Posterior vena cava (tissue), 2 donors: ENCODE measurements around the gene DISP2. TPM values are rescaled to one million over a fixed set of nuclear protein-coding genes. Genes with fewer than 3 reads are reported as not detected.
A peak's percentile ranks its signal among the peaks of the same experiment; 100 is the strongest.

Experiments used
- DNase-seq: peaks from one replicate; pipeline ENCODE4 v3.0.0-alpha.2; 2020; ENCODE audit warnings: low spot score
- intact Hi-C, 2 donors: fragments of 100-400 bp; cut with DNase I; formaldehyde crosslinking; loops; one replicate each; pipeline versions ENCODE4 v1.14.1 to v1.14.2; 2022 to 2023
- long read RNA-seq, 2 donors: library from polyadenylated mRNA; unstranded; transcript quantifications; one replicate each; pipeline ENCODE4 v2.0.0, GENCODE V29; 2020 to 2021
- total RNA-seq, 2 donors: library from RNA; stranded (reverse); fragmentation: NEBNext Ultra II Directional; extraction: Animal tissue kit (Norgen Biotek cat#: 25700); gene quantifications; one replicate each; pipeline ENCODE4 v1.2.1, GENCODE V29; 2021
- donor health status: DM: yes; HTN: yes; CAD: no.
- donor health status: DM: yes; HTN: yes; CAD: no.

Gene DISP2, protein sequence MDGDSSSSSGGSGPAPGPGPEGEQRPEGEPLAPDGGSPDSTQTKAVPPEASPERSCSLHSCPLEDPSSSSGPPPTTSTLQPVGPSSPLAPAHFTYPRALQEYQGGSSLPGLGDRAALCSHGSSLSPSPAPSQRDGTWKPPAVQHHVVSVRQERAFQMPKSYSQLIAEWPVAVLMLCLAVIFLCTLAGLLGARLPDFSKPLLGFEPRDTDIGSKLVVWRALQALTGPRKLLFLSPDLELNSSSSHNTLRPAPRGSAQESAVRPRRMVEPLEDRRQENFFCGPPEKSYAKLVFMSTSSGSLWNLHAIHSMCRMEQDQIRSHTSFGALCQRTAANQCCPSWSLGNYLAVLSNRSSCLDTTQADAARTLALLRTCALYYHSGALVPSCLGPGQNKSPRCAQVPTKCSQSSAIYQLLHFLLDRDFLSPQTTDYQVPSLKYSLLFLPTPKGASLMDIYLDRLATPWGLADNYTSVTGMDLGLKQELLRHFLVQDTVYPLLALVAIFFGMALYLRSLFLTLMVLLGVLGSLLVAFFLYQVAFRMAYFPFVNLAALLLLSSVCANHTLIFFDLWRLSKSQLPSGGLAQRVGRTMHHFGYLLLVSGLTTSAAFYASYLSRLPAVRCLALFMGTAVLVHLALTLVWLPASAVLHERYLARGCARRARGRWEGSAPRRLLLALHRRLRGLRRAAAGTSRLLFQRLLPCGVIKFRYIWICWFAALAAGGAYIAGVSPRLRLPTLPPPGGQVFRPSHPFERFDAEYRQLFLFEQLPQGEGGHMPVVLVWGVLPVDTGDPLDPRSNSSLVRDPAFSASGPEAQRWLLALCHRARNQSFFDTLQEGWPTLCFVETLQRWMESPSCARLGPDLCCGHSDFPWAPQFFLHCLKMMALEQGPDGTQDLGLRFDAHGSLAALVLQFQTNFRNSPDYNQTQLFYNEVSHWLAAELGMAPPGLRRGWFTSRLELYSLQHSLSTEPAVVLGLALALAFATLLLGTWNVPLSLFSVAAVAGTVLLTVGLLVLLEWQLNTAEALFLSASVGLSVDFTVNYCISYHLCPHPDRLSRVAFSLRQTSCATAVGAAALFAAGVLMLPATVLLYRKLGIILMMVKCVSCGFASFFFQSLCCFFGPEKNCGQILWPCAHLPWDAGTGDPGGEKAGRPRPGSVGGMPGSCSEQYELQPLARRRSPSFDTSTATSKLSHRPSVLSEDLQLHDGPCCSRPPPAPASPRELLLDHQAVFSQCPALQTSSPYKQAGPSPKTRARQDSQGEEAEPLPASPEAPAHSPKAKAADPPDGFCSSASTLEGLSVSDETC (N-terminal part only)
- total RNA-seq: under 1 TPM; 0.05 to 0.32 TPM
- long read RNA-seq, donor 1, partial matches to known transcripts: 0 of 1 reads
- long read RNA-seq, donor 1, other reads (novel, unspliced or antisense): 1 of 1 reads
- long read RNA-seq, donor 2: 0 reads

DNA sequence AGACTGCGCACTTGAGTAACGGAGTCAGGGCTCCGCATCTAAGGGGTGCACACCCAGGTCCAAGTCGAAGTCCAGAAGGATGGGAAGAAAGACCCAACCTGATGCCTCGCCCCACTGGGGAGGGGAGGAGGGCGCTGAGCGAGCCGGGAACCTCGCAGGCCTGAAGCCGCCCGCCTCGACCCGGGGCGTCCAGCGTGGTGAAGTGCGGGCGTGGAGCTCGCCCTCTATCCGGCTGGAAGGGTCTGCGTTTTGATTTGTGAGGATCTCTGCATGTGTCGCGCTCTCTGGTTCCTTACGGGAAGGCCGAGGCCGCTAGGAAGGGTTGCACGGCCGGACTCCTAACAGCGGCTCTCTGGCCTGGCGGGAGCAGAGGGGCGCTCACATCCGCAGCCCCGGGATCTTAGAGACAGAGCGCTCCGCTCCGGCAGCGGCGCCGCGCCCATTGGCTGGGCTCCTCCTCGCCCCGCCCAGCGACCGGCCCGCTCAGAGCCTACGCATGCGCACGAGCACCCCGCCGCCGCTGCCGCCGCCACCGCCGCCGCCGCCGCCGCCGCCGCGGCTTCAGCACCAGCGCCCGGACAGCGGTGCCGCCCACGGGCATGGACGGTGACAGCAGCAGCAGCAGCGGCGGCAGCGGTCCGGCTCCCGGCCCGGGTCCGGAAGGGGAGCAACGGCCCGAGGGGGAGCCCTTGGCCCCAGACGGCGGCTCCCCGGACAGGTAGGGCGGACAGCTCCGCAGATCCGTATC is at the start of gene DISP2:
Gene DISP2, plus strand, starts transcription at position 497 of the 748 bp plus-strand sequence. Its CDS starts 103 bp downstream, at position 600.
- intact Hi-C loops: no loop called here

DNA sequence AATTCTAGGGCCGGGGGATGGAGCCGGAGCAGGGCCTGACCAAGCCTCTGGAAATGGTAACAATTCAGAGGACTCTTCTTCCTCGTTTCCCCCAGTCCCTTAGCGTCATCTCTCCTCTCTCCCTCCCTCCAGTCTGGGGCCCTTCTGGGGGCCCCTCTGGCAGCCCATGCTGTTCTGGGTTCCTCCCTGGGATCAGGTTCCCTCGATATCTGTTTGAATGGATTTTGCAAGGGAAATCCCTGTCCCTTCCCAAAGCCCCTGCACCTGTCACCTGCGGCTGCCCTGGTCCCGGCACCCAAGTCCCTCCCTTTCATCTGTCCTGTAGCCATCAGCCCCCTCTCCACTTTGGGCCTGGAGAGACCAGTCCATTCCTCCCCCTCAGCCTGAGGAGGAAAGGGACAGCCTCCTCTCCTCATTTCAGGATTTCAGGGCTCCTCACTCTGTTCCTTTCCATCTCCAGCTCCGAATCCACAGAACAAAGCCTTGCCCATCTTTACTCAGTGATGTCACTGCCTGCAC is 48.6 kb upstream of the DISP2 start:
- DNase-seq: peak; percentile 35
- intact Hi-C loops: no loop called here

More for the DNA sequence above, at the start of gene DISP2:
- peak; percentile 97 for DNase-seq

DNA sequence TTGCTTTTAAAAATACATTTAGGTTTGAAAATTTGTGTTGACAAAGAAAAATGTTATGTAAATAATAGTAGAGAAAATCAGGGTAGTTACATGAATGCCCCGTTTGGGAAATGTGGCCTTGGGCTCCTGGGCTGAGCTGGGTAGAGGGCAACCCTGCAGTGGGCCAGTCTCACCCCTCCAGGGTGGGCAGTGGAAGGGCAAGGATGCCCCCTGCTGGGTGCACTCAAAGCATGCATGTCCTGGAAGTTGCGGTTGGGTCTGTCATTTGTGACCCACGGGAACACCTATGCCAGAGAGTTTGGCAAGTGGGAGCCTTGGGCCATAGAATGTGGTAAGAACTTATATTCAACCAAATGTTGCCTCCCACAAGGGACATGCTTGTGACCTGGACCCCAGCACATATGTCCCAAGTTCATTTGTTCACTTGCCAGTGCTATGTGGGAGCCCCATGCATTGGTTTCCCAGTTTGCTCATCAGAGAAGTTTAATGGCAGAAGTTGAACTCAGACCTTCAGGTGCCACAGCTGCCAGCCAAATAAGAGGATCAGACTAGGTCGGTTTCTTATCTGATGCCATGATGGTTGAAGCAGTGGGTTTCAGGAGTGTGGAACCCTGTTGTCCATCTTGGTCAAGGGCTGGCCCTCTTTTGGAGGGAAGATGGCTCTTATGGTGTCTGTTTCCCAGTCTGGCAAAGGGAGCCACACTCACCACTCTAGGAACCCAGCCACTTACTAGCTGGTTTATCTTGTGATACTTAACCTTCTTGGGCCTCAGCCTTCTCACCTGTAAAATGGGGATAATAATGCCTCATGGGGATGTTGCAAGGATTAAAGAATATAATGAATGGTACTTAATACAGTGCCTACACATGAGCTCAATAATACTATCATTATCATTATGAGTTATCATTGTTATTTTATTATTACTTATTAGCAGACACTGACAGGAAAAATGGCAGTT is 47.7 kb upstream of the DISP2 start:
- peak; percentile 81 for DNase-seq
- intact Hi-C loops: no loop called here

DNA sequence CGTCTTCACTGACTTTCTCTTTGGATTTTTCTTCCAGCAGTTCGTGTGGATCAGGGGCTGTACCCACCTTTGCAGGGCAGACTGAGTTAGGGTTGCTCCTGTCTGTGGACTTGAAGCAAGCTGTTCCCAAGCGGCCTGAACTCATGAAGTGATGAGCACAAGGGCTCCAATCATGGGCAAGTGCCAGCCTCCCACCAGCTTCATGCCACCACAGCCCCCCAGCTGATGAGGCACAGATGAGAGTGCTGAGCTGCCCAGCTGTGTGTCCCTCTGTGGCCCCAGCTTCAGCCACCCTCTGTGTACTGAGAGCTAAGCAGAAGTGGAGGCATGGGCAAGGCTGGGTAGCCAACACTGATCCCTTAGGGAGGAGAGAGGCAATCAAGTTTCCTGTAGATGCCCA is 47.0 kb upstream of the DISP2 start:
- intact Hi-C loops: no loop called here
- DNase-seq: peak; percentile 46

DNA sequence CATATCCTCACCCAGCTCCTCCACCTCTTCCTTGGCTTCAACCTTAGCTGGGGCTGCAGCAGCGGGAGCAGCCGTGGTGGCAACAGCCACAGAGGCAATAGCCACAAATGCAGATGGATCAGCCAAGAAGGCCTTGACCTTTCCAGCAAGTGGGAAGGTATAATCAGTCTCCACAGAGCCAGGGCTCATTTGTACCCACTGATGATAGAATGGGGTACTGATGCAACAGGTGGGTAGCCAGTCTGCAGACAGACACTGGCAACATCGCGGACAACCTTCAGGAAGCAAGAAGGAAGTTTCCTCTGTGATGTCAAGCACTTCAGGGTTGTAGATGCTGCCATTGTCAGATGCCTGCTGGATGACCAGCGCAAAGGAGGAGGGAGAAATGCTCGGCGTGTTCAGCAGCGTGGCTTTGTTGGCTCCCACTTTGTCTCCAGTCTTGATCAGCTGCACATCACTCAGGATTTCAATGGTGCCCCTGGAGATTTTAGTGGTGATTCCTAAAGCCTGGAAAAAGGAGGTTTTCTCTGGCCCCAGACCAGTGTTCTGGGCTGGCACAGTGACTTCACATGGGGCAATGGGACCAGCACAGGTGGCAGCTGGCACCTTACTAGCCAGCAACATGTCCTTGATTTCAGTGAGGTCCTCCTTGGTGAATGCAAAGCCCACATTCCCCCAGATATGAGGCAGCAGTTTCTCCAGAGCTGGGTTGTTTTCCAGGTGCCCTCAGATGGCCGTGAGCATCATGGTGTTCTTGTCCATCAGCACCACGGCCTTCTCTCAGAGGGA is 45.5 kb upstream of the DISP2 start:
- intact Hi-C loops: no loop called here
- DNase-seq: peak; percentile 30

DNA sequence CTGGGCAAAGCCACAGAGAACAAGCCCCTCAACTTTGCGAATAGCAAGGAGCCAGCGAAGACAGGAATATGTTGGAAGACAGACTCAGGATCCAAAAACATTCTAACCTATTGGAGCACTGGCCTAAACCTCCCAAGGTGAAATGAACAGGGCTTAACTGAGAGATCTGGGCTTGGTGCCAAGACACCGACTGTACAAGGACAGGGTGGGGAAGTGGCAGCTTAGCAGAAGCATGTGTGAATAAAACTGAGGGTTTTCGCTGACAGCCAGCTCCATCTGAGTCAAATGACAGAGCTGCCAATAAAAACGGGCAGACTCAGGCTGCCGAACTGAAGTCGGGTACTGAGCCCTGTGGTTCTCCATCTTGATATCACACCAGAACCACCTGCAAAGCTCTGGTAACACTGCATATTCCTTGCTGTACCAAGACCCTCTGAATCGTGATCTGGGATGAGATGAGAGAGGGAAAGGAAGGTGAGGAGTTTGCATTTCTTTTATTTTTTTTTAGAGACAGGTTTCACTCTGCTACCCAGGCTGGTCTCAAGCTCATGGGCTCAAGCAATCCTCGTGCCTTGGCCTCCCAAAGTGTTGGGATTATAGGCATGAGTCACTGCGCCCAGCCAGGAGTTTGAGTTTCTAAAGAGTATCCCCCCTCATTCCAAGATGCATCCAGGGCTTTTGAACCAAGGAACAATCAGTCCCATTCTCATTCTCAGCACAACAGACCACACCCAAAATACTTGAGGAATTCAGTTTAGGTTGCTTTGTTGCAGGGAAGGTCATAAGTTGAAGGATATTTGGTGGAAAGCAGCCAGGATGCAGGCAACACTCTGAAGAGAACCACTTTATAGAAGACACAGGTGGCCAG is 44.3 kb upstream of the DISP2 start:
- intact Hi-C loops: no loop called here

DNA sequence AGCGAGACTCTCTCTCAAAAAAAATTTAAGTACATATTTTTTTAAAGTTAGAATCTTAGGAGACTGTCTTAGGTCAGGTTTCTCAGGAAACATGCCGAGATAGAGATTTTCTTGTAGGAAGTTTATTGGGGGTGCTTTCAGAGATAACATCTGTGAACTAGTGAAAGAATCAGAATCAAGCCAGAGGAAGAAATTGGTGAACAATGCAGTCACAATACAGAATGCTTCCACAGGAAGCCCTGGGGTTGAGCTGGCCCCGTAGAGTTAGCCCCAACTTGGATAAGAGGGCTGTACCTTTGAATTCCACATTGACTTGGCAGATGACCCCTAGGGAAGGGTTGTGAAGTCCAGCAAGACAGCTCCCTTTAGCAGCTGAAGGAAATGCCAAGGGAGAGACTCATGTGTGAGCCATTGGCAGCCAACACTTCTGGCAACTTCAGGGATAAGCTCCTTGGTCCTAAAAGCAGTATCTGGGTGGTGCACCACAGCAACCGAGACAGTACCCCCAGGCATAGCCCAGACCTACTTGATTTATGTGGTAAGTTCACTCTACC is 43.2 kb upstream of the DISP2 start:
- intact Hi-C loops: no loop called here
- DNase-seq: peak; percentile 16

More for the DNA sequence above, 44.3 kb upstream of the DISP2 start:
- DNase-seq: peak; percentile 69

DNA sequence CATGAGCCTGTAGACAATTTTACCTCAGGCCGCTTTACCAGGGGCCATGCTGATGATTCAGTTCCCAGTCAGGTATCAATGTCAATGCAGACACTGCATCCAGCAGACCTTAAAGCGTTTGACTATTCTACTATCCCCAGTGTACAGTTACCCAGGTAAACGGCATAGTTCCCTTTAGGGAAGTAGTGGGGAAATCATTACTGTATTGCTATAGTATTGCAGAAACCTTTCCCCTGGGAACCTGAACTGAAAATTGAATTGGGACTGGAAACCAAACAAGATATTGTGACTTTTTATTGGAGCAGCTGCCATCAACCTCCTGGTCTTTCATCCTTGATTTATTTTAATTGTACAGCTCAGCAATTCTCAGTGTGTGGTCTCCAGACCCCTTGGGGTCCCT is 41.1 kb upstream of the DISP2 start:
- DNase-seq: no peak
- intact Hi-C loops: no loop called here

DNA sequence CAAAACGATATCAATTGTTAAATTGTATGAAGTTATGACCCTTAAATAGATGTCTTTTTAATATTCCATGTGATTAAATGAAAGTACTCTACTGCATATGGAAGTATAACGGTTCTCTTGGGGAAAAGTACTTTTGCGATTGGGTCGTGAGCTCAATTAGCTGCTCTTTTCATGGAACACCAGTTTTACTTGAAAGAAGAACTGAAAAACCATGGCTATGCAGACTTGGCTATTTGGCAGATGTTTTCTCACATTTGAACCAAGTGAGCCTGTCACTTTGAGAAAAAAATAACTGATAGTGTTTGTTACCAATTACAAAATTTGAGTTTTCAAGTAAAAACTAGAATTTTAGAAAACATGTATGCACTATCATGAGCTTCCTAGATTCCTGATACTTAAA is 40.4 kb upstream of the DISP2 start:
- DNase-seq: no peak
- intact Hi-C loops: no loop called here

DNA sequence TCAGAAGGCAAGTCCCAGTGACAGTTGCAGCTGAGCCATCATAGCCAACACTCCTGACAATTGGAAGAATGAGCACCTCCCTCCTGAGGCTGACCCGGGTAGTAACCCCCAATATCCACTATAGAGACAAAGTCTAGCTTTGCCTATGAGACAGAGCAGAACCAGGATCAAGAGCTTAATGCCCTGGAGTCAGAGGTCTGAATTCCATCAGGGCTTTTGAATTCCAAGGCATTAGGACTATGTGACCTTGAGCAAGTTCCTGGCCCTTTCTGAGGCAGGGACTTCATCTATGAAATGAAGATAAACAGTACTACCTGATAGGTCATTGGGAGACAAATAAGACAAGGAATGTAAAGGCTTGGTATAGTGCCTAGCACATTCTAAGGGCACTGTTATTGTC is 37.6 kb upstream of the DISP2 start:
- intact Hi-C loops: no loop called here
- no peak for DNase-seq

DNA sequence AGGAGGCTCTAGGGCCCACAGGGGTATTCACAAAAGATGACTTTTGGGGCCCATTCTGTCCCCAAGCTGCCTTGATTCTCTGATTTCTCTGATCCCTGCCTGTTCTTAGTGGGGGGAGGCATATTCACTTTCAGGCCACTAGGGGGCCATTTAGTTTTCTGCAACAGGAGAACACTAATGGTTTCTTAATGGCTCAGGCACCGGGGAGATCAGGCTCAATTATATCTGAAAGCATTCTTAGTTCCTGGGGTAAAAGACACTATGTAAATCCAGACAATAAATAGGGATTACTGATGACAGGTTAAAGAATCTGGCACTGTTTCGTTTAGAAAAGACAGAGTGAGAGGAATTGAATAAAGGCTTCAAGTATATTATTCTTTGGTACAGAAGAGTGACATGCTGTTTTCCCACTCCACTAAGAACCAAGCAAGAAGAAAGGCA is 37.1 kb upstream of the DISP2 start:
- intact Hi-C loops: no loop called here
- no peak for DNase-seq

DNA sequence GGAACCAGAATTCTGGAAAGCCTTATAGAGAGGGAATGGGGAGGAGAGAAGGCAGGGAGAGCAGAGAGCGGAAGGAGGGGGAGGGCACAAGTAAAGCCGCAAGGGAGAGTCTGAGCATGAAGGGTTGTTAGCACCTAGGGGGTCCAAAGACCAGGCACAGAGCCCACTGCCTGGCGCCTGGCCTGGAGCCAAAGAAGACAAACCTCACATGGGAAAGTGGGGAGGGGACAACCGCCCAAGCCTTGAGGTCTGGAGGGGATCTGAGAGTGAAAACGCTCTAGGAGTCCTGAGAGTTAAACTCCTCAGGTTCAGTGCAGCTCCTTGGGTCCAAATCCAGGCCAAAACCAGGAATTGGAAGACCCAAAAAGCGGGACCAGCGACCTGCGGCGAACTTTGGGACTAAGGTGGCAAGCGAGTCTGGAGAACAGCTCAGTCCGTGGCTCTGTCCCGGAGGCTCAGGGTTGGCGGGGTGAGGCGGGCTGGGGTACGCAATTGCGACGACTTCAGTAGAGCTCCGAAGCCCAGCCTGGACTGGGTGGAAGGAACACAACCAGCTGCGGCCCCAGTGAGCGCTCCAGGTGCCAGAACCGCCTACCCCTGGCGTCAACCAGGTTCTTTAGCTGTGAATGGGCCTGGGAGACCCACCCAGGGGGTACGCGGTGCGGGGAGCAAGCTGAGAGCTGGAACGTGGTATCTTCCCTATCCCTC is 35.3 kb upstream of the DISP2 start:
- intact Hi-C loops: no loop called here
- DNase-seq: no peak

DNA sequence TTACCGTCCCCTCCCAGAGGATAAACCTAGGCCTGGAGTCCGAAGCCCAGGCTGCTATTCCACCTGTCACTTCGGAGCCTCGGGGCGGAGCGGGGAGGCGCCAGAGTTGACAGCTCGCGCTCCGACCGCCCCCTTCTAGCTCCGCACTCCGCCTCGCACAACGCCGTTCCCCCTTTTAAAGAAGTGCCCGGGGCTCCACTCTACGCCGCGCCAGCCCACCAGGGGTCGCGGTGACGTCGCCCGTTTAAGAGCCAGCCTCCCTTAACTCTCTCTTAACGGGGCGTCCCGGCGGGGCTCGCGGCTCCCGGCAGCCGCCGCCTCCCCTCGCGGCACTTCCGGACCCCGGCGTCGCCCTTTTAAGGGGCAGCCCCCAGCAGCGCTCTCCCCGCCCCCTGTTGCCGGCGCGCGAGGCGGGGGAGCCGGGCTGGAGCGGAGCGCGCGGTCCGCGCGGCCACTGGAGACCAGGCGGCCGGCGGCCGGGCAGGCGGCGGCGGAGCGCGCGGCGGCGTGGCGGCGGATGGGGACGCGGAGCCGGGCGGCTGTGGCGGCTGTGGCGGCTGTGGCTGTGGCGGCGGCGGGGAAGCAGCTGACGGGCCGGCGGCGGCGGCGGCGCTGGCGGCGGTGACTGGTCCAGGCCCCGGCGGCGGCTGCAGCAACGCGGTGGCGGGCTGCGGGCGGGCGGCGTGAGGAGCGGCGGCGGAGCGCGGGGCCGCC is 34.6 kb upstream of the DISP2 start, which contains the start of gene INAFM2:
Gene INAFM2, plus strand, starts transcription at position 454 of the 714 bp plus-strand sequence. CDS start 364 bp downstream, outside the sequence.
- peak; percentile 96 for DNase-seq
- intact Hi-C loops: no loop called here
